GM18502 (cell line): ENCODE results near the gene JAZF1.

Source experiments
- ATAC-seq: cut with Tn5 transposase; IDR thresholded peaks from one replicate; pipeline ENCODE4 v1.9.1; 2021; ENCODE audit warnings: mild to moderate bottlenecking; ENCODE audit not compliant: unreplicated experiment, poor library complexity

Gene JAZF1

DNA sequence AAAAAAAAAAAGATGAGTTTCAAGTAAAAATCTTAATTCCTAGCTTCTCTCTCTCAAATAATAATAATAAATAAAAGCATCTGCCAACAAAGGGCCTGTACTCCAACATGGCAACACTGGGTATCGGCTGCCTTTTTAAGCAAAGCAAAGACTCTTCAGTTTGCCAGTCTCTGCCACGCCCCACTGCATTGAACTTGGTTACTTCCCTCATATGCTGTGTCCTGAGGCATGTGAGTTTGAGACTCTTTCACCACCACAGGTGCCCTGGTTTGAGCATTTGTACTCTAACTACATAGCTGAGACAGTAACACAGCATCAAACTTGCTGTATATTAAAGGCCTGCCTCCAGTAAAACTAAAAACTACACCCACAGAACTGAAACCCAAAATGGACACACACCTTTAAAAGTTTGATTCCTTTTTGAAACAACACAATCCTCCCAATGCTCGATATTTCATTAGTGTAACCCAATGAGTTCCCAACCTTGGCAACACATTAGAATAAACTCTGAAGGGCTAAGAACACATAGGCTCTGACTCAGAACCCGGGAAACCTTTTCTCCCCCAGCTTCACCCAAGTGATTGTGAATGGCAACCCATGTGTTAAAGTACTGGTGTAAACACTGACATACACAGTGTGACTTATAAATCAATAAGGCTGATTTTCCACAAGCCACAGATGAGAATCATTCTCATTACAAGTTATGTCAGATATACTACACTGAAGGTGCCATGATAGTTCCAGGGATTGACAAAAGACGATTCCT is 12.0 kb downstream of the JAZF1 start:
- no peak for ATAC-seq

DNA sequence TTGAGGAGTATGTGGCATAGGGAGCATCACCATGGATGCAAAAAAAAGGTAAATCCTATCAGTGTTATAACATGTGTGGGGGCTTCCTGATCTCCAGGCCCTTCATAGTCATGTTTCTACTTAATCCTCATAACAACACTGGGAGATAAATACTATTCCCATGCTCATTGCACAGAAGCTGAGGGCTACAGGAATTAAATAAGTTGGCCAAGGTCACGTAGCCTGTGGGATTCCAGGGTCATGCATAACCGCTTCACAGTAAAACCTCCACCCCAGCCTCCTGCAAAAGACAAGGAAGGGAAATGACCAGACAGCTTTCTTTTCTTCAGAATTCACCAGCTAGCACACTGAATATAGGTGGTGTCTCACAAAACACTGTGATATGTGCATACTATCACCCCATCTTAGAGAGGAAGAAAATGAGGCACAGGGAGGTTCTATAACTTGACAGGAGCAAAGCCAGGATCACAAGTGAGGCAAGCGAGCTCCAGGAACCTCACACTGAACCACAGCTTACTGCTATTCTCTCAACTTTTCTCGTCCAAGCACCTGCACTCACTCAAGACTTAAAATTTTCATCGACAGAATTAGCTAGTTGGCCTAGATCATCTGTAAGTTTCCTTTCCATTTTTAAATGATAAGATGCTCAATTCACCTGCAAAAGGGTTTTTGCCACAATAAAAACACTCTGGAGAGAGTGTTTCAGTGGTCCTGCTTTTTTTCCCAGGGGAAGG is 13.4 kb downstream of the JAZF1 start:
- ATAC-seq, result no peak

DNA sequence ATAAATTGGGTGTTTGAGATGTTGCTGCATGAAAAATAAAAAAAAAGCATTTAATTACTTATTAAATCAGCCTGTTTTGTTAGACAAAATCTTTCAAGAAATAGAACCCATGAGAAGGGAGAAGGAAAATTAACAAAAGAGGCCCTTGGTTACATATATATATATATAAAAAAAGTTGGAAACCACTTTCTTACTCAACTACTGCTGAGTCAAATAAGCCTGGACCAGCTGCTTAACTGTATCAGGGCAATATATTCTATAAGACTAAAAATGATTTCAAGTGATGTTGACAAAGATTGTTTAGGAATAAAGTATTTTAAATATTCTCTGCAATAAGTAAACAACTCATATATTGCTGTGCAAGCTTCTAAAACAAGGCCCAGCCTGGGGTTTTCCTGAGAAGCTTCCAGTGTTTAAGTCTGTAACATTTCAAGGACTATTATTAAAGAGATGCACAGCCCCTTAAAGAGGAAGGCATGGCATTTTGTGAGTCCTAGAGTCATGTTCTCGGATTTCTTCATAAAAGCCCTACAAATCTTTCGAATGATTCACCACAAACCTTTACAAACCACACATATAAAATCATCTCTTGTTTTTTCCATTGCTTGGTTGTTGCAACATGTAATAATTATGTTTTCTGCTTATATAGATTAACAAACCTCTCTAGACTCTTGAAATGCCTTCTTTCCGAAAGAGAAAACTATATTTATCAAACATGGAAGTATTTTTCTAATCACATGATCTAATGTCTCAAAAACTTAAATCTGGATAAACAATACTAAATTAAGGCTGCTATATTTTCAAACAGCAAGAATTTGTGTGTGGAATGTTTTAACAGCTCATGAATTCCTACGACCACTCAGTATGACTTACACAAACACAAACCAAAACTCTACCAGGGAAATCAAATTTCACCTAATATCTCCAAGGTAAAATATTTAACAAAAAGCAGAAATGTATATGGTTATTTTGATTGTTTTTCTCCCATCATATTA is 14.3 kb downstream of the JAZF1 start:
- no peak for ATAC-seq

DNA sequence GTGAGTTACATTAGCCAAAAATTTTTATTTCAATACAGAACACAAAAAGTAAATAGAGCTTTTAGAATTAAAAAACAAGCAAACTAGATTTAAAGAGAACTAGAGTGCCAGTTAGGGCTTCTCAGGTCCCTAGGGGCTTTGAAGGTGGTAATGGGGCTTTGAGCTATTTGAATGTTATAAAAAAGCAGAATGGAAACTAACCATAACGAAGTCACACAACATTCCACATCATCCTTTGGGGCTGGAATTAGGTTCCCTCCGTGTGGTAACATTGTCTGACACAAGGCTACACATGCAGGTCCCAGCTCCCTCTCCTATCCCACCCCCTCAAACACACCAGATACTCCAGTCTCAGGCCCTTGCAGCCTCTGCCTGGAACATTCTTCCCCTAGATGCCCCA is 15.3 kb downstream of the JAZF1 start:
- ATAC-seq, result no peak

DNA sequence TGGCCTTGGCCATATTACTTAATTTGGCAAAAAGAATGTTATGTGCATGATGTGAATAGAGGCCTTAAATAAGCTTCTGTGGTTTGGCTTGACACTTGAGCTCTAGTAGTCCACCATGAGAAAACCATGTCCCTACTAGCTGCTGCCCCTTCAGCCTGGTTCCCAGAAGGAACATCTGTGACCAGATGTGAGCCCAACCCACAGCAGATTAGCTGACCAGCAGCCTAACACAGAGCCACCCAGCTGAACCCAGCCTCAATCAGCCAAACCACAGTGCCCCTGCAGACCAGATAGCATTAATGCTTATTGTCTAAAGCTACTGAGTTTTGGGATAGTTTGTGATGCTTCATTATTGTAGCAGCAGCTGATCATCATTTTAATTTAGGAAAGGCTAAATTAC is 16.6 kb downstream of the JAZF1 start:
- ATAC-seq, result no peak

DNA sequence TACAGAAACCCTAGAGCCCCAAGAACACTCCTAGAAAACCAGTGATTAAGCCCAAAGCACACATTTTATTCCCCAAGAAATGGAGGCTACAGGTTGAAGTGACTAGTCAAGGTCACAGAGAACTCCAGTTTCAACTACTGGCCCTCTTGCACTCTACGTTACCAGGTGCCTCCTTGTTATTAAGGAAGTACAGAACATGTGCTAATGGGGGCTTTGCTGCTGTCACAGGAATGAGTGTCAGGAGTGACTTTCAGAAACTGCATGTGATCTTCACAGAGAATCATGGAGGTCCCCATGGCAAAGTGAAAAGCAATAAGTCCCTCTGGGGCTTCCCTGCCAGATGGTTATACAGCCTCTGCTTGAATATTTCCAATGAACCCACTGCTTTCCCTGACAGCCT is 19.3 kb downstream of the JAZF1 start:
- ATAC-seq, result no peak

DNA sequence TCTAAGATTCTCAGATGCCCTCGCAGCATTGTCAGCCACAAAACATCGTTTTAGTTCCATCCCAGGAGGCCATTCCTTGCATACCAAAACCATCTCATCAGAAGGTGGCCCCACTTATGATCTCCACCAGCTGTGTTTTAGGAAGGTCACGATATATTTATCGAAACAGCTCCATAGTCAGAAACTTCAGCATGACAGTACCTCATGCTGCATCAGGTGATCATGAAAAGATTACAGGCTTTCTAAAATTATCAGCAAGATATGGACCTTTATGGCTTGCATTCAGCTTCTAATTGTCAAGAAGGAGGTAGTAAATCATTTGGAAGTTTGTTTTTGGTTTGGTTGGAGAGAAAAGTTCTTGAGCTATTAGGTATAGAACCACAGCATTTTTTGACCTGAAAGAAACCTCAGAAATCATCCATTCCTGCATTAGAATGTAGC is 20.0 kb downstream of the JAZF1 start:
- no peak for ATAC-seq

DNA sequence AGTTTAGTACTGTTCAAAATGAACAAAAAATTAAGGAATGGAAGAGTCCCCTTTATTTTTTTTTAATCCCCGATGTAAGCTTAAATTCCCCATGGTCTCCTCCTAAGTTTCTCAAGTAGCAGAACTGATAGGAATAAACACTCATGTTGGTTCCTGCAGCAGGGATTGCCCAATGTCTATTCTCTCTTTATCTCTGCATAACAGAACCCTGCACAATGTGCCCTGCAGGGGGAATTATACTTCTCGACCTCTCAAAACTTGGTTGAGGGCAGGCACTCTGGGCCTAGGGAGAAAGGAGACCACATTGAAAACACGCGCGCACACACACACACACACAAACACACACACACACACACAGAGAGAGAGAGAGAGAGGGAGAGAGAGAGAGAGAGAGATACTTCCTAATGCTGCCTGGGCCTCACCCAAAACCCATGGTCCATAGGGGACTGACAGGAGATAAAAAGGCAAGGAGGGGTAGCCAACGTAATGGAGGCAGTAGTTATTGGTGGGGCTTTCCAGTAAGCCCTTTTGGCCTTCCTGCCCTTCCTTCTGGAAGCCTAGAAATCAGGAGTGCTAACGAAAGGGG is 22.7 kb downstream of the JAZF1 start:
- ATAC-seq, result no peak

DNA sequence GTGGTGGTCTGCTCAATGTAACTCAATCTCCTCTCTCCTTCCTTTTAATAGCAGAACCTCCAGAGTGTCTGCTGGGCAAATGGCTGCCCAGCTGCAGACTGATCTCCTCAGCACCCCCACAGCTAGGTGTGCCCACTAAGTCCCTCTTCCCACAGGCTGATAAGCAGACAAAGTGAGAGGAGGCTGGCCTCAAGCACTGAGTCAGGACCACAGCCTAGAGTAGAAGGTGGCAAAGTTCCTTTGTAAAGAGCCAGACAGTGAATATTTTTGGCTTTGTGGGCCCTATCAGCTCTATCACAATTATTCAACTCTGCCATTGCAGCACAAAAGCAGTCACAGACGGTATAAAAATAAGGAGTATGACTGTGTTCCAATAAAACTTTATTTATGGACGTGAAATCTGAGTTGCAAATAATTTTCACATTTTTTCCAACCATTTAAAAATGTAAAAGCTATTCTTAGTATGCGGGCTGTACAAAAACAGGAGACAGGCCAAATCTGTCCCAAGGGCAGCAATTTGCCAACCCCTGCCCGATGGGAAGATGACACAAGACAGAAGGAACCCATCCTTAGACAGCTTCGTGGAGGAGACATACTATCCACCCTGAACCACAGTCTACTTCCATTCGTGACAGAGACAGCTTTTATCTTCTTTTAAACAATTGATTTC is 23.4 kb downstream of the JAZF1 start:
- ATAC-seq, result no peak

DNA sequence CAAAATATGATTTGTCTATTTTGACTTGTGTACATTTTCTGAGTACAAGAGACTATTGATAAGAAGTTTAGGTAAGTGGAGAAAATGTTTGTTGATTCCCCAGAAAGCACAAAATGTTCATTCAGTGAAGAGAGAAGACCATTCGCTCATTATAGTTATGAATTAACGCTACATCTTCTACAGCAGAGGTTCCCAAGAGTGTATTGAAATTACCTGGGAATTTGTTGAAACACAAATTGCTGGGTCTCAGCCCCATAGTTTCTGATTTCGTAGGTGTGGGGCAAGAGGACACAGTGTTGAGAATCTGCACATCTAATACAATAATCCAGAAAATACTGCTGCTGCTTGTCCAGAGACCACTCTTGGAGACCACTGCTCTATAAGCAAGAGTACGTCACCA is 24.2 kb downstream of the JAZF1 start:
- ATAC-seq, result no peak

DNA sequence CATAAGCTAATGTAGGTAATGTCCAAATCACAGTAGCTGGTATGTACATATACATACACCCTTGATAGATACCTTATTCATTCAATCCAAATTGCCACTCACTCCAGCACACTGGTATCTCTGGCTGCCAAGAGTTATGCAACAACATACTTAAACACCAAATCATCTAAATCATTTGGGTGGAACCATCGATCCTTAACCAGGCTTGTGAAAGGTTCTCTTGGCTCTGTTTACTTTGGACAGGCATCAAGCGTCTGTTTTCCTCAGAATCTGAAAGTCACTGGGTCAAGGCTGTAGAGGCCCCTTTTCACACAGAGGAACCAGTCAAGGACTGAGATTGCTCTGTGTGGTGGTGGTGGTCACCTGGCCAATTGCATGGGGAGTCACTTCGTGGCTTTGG is 24.6 kb downstream of the JAZF1 start:
- ATAC-seq, result no peak

DNA sequence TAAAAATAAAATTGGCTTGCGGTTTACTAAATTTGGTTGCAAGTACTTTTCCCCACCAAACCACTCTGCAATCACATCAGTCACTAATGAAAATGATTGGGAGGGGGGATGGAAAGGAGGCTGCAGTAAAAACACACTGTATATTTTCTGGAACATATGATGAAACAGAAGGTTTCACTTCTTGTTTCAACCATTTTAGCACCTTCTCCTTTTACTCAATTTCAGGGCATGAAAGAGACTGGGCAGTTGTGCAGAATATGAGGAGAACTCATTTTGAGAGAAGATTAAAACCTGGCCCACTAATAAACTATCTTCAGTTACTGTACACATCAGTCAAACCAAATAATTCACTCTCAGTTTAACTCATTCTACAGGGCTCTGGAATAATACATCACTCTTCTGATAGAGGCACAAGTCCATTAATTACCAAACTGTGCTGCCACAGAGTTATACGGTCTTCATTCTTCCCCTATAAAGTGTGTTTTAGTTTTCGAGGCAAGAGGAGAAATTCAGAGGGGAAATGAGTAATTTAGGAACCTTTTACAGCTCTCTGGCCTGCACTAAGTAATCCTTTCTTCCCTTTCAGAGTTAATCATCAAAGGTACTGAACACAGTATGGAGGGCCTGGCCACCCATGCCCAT is 25.5 kb downstream of the JAZF1 start:
- peak; percentile 84 for ATAC-seq

DNA sequence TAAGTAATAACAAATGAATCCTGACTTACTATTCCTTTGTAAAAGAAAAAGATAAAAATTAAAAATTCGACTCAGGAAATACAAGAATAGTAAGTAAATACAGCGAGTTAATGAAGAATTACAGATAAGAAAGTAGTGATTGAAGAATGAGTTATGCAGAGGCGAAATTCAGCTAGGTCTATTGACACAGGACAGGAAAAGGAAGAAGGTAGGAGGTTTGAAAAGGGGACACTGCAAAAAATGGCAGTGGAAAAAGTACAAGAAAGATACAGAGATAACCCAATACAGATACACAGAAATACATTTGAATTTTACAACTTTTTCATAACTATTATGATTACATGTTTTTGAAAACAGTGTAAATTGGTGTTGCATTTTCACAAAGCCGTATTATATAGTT is 28.0 kb downstream of the JAZF1 start:
- no peak for ATAC-seq

DNA sequence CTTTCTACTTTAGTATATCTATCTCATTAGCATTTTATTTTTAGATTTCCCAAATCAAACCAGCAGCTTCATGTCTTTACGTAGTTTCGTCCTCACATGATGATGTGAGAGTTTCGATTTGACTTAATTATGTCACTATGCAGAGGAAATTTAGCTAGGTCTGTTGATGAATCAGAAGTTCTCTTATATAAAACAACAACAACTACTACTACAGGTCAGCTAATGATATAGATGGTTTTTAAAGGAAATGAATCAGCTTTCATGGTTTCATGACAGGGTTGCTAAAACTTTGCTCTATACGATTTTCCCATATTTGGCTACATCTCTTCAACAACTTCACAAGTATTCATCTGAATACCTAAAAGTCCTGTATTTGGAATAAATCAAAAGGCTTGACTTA is 28.6 kb downstream of the JAZF1 start:
- peak; percentile 40 for ATAC-seq

DNA sequence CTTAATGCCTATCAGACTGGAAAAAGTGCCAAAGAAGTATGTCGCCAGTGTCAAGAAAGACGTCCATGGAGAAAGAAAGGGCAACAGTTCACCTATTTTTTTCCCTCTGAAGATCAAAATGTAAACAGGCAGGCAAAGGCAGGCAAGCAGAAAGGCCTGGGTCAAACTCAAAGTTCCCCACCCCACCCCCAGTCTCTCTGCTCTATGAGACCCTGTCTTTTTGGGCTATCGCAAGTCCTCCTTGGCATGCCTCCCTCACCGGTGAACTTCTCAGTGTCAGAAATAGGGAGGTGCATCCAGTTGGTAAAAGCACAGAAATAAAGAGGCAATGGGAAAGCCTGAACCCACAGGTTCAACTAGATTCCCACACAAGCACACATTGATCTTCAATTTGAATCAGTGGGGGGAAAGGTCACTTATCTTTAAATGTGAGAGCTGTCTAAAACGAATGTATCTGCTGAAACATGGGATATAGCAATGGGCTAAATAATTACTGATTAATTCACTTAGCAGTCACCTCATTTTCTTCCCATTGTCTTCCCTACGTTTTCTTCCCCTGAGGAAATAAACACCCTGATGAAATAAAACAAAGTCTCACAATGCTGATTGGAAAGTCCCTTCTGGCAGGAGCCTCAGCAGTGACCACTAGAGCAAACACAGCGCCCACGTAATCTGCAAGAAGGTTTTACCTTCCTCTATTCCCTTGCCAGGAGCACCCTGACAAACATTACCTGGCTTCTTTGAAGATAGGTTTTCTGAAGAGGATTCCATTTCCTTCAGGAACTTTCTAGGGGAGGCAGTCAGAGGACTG is 31.1 kb downstream of the JAZF1 start:
- no peak for ATAC-seq

DNA sequence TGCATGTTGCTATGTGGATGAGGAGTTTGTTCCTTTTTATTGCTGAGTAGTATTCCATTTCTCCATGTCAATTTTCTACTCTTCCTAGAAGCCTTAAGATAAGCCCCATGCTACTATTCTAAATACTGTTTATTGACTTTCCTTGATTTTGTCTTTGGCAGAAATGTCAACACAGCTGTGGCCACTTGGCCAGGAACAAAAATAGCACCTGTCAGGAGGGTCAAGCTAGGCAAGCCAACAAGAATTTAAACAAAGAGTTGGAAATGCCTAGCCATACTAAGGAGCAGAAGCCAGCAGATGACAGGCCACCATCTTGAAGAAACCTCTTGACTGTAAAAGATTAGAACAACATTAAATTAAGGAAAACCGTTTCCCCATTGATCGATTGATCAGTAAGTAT is 34.7 kb downstream of the JAZF1 start:
- ATAC-seq, result no peak

DNA sequence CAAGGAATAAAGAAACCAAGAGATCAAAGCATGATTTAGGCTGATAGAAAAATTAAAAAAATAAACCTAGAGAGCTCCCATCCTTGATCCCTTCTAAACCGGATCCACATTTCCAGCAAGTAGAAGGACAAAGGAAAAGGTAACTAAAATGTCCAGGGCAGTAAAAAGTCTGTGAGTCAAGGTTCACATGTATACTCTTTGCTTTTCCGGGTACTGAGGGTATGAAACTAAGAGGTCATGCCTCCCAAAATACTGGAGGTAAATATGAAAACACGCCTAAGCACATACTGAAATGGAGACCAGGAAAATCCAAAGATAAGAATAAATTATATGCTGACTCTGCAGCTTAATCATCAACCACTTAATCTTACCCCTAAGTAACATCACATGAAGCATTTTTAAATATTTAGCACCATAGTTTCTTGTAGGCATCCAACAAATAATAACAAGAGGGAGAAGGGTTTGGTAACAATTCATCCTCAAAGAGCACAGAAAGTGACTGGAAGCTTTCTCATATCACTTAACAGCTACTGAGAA is 35.4 kb downstream of the JAZF1 start:
- ATAC-seq, result no peak

DNA sequence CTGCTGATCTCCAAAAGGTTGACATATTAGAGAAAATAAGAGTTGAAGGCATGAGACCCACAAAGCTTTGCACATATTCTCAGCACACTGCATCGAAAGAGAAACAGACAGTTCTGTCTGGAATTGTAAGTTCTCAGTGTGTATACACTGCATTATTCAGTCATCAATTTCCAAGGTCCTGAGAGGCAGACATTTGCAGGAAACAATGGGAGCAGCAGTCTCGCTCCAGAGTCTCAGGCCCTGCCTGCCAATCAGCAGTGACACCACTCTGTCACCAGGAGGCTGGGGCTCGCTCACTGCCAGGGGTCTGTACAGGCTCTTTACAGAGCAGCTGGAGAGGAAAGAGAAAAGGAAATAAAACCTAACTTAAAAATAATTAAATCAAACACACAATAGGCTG is 36.3 kb downstream of the JAZF1 start:
- ATAC-seq, result no peak
